Neural cell (in vitro differentiated cells): ENCODE measurements around the gene ARHGEF40. TPM values are rescaled to one million over a fixed set of nuclear protein-coding genes. Genes with fewer than 3 reads are reported as not detected.

Source experiments
- H2AFZ ChIP-seq: fragments of 200-600, 300-800 bp; sonication (generic), shearing (Covaris generic); 2 replicates; pipeline ENCODE4 v1.6.0; 2014; ENCODE audit warnings: low read depth, mild to moderate bottlenecking, antibody characterized with exemption, low read length, moderate library complexity
- H3F3A ChIP-seq: fragments of 200-600 bp; shearing (Covaris generic); 2 replicates; pipeline ENCODE4 v1.6.1; 2016; ENCODE audit warnings: mild to moderate bottlenecking, moderate library complexity, mixed read lengths, antibody characterized with exemption, low read length; ENCODE audit not compliant: insufficient read depth, poor library complexity, severe bottlenecking
- H3K27ac ChIP-seq: fragments of 200-600, 300-800 bp; sonication (generic), shearing (Covaris generic); 2 replicates; pipeline ENCODE4 v1.5.1; 2014; ENCODE audit warnings: mild to moderate bottlenecking, low read length, moderate library complexity
- H3K27me3 ChIP-seq: fragments of 300-800, 200-600 bp; sonication (generic), shearing (Covaris generic); 2 replicates; pipeline ENCODE4 v1.6.0; 2014; ENCODE audit warnings: mild to moderate bottlenecking, low read depth, low read length, moderate library complexity; ENCODE audit not compliant: insufficient read depth
- H3K36me3 ChIP-seq: fragments of 300-800, 200-600 bp; sonication (generic), shearing (Covaris generic); 2 replicates; pipeline ENCODE4 v1.5.1; 2014; ENCODE audit warnings: mild to moderate bottlenecking, antibody characterized with exemption, low read length, moderate library complexity; ENCODE audit not compliant: insufficient read depth
- H3K4me2 ChIP-seq: fragments of 300-800, 200-600 bp; sonication (generic), shearing (Covaris generic); 2 replicates; pipeline ENCODE4 v1.6.0; 2014; ENCODE audit warnings: mild to moderate bottlenecking, low read length
- H3K4me3 ChIP-seq: fragments of 300-800, 200-600 bp; sonication (generic), shearing (Covaris generic); 2 replicates; pipeline ENCODE4 v1.5.1; 2014; ENCODE audit warnings: mild to moderate bottlenecking, low read length, moderate library complexity
- H3K79me2 ChIP-seq: fragments of 200-600 bp; shearing (Covaris generic); replicated peaks from 2 replicates; pipeline ENCODE4 v1.6.0; 2014; ENCODE audit warnings: mild to moderate bottlenecking, low read length, moderate library complexity; ENCODE audit not compliant: insufficient read depth
- H3K9ac ChIP-seq: fragments of 300-800, 200-600 bp; sonication (generic), shearing (Covaris generic); 2 replicates; pipeline ENCODE4 v1.6.1; 2016; ENCODE audit warnings: mild to moderate bottlenecking, low read length, mixed read lengths
- H3K9me2 ChIP-seq: fragments of 200-600 bp; shearing (Covaris generic); 2 replicates; pipeline ENCODE4 v1.6.1; 2016; ENCODE audit warnings: mild to moderate bottlenecking, low read length, mixed read lengths; ENCODE audit not compliant: insufficient read depth
- H3K9me3 ChIP-seq: fragments of 200-600, 300-800 bp; sonication (generic), shearing (Covaris generic); 2 replicates; pipeline ENCODE4 v1.6.1; 2016; ENCODE audit warnings: mild to moderate bottlenecking, mixed run types, low read length, moderate library complexity, mixed read lengths
- H4K20me1 ChIP-seq: fragments of 200-600 bp; shearing (Covaris generic); 2 replicates; pipeline ENCODE4 v1.6.1; 2016; ENCODE audit warnings: mild to moderate bottlenecking, mixed run types; ENCODE audit not compliant: insufficient read depth
- EP300 ChIP-seq: fragments of 450-650 bp; conservative IDR thresholded peaks from 2 replicates; pipeline ENCODE4 v1.6.1; 2014; ENCODE audit warnings: antibody characterized with exemption, mild to moderate bottlenecking, moderate library complexity; ENCODE audit not compliant: poor library complexity, severe bottlenecking
- MXI1 ChIP-seq: fragments of 450-650 bp; conservative IDR thresholded peaks from 2 replicates; pipeline ENCODE4 v1.6.1; 2014; ENCODE audit warnings: antibody characterized with exemption, mild to moderate bottlenecking; ENCODE audit not compliant: poor library complexity, severe bottlenecking
- POLR2AphosphoS5 ChIP-seq: IDR thresholded peaks from 2 replicates; pipeline ENCODE4 v1.6.1; 2012
- RAD21 ChIP-seq: fragments of 450-650 bp; conservative IDR thresholded peaks from 2 replicates; pipeline ENCODE4 v1.6.1; 2014; ENCODE audit warnings: antibody characterized with exemption, mild to moderate bottlenecking, moderate library complexity
- SMC3 ChIP-seq: fragments of 450-650 bp; conservative IDR thresholded peaks from 2 replicates; pipeline ENCODE4 v1.6.1; 2014; ENCODE audit warnings: antibody characterized with exemption, mild to moderate bottlenecking, moderate library complexity; ENCODE audit not compliant: poor library complexity
- TAF1 ChIP-seq: IDR thresholded peaks from 2 replicates; pipeline ENCODE4 v1.6.1; 2012; ENCODE audit warnings: low read depth
- polyA plus RNA-seq: library from polyadenylated mRNA; depleted of rRNA; stranded (reverse); fragments of >200 nt; gene quantifications from 2 replicates; pipeline ENCODE4 v1.2.3, GENCODE V29; 2014
- TF ChIP-seq, protein P1 (sequence below): IDR thresholded peaks from 2 replicates; pipeline ENCODE4 v1.6.1; 2012; ENCODE audit warnings: borderline replicate concordance
- TF ChIP-seq, protein P2 (sequence below): fragments of 450-650 bp; IDR thresholded peaks from 2 replicates; pipeline ENCODE4 v1.5.1; 2014; ENCODE audit warnings: antibody characterized with exemption, mild to moderate bottlenecking, moderate library complexity; ENCODE audit not compliant: poor library complexity, severe bottlenecking

Gene ARHGEF40
- polyA plus RNA-seq, 1 donor from 2014 or later = 28.9 TPM

DNA sequence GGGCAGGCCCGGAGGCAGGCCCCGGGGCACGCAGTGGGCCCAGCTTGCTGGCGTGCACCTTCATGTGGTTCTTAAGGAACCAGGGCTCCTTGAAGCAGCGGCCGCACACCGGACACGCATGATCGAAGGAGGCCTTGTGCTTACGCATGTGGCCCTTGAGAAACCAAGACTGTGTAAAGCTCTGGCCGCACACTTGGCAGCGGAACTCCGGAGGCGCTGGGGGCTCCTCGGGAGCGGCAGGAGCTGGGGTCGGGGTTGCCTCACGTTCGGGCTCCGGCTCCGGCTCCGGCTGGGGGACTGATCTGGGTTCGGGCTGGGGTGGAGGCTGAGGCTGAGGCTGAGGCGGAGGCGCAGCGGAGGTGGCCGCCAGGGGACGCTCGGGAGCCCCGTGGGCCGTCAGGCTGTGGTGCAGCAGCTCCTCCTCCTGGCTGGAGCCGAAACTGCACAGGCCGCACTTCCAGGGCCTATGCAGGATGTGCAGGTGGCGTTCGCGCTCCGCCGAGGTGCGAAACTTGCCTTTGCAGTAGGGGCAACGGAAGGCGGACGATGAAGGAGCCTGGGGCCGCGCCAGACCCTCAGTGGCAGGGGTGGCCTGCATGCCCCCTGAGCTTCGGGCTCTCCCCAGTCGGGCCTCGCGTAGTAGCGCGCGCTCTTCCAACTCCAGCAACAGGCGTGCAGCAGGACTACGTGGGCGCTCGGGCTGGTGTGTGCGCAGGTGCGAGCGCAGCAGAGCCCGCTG lies 22.3 kb downstream of the ARHGEF40 start:
- Histone ChIP-seq H3K9ac (no peak overlapping the region), H3K27me3 (no peaks in the 10 kb centered on the region), H3K27ac (no peak overlapping the region), H3K4me3 (no peak overlapping the region), H2AFZ (no peak overlapping the region), H3K79me2 (peaks cover 21% of the 10 kb centered on the region), H3K4me2 (no peak overlapping the region), H3F3A (peaks cover 11% of the 10 kb centered on the region), H3K9me2 (no peaks in the 10 kb centered on the region), H3K36me3 (peaks cover 7% of the 10 kb centered on the region), H4K20me1 (no peaks in the 10 kb centered on the region), H3K9me3 (no peaks in the 10 kb centered on the region)
- TF ChIP-seq, protein P1, sequence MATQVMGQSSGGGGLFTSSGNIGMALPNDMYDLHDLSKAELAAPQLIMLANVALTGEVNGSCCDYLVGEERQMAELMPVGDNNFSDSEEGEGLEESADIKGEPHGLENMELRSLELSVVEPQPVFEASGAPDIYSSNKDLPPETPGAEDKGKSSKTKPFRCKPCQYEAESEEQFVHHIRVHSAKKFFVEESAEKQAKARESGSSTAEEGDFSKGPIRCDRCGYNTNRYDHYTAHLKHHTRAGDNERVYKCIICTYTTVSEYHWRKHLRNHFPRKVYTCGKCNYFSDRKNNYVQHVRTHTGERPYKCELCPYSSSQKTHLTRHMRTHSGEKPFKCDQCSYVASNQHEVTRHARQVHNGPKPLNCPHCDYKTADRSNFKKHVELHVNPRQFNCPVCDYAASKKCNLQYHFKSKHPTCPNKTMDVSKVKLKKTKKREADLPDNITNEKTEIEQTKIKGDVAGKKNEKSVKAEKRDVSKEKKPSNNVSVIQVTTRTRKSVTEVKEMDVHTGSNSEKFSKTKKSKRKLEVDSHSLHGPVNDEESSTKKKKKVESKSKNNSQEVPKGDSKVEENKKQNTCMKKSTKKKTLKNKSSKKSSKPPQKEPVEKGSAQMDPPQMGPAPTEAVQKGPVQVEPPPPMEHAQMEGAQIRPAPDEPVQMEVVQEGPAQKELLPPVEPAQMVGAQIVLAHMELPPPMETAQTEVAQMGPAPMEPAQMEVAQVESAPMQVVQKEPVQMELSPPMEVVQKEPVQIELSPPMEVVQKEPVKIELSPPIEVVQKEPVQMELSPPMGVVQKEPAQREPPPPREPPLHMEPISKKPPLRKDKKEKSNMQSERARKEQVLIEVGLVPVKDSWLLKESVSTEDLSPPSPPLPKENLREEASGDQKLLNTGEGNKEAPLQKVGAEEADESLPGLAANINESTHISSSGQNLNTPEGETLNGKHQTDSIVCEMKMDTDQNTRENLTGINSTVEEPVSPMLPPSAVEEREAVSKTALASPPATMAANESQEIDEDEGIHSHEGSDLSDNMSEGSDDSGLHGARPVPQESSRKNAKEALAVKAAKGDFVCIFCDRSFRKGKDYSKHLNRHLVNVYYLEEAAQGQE = no peak
- peak; percentile 45 for TF ChIP-seq SMC3
- TF ChIP-seq, protein P2, sequence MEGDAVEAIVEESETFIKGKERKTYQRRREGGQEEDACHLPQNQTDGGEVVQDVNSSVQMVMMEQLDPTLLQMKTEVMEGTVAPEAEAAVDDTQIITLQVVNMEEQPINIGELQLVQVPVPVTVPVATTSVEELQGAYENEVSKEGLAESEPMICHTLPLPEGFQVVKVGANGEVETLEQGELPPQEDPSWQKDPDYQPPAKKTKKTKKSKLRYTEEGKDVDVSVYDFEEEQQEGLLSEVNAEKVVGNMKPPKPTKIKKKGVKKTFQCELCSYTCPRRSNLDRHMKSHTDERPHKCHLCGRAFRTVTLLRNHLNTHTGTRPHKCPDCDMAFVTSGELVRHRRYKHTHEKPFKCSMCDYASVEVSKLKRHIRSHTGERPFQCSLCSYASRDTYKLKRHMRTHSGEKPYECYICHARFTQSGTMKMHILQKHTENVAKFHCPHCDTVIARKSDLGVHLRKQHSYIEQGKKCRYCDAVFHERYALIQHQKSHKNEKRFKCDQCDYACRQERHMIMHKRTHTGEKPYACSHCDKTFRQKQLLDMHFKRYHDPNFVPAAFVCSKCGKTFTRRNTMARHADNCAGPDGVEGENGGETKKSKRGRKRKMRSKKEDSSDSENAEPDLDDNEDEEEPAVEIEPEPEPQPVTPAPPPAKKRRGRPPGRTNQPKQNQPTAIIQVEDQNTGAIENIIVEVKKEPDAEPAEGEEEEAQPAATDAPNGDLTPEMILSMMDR = peak; percentile 59
- peak; percentile 40 for TF ChIP-seq RAD21

DNA sequence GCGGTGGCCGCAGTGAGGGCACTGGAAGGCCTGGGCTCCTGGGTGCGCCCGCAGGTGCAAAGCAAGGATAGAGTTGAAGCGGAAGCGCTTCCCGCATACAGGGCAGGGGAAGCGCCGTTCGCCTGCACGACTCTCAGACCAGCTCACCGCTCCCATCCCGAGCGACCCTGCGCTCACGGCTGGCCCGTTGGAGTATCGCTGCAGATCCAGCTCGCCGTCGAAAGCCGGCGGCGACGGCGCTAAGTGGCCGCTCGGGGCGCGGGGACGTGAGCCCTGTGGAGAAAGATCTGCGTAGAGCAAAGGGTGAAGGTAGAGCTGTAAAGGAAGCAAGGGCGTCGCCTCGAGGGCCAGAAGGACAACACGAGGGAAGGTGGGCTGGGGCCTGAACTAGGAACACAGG lies 22.9 kb downstream of the ARHGEF40 start:
- TF ChIP-seq TAF1 = no peak
- Histone ChIP-seq H3K27ac (peak overlapping the region; percentile 92), H3K27me3 (no peaks in the 10 kb centered on the region), H3K4me3 (peak overlapping the region; percentile 61), H3K36me3 (peaks cover 7% of the 10 kb centered on the region), H3K9me3 (no peaks in the 10 kb centered on the region), H2AFZ (no peak overlapping the region), H3K9ac (peak overlapping the region; percentile 69), H3K9me2 (no peaks in the 10 kb centered on the region), H3K79me2 (peaks cover 23% of the 10 kb centered on the region), H4K20me1 (no peaks in the 10 kb centered on the region), H3F3A (peaks cover 8% of the 10 kb centered on the region), H3K4me2 (no peak overlapping the region)

DNA sequence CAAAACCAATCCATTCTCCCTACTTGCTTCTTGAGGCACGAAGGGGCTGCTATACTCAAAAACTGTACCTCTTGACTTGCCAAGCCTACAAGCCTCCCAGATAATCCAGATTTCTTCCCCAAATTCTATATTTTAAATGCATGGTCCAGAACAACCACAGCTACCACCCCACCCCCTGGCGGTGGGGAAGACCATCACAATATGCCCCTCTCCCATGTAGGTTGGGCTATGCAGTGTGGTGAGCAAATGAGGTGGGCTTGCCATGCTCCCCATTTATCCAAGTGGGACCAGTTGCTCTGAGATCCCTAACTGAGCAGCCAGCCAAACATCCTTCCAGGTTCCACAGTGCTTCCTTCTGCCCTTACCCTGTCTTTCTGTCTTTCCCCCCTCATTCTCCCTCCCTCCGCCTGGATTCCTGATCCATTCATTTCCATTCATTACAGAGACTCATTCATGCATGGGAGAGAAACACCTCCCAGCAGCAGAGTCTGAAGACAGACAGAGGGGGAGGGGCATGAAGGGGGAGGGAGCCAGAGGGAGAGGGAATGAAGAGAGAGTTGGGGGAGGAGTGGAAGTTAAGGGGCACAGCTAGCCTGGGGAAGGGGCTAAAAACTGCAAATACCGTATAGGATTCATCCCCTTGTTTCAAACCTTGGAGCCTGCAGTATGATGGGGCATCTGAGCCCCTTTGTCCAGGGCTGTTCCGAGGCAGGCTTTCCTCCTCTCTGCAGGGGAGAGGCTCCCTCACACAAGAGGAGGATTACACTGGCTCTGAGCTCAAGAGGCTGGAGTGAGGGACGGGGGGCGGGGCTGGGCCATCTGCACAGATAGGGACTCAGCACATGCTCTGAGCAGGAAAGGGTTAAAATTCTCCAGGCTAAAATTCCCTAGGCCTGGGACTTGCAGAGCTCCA lies 23.9 kb downstream of the ARHGEF40 start:
- peaks cover 6% of the 10 kb centered on the region for H3F3A ChIP-seq
- no peak overlapping the region for H2AFZ ChIP-seq
- peak overlapping the region; percentile 61 for H3K4me3 ChIP-seq
- peaks cover 7% of the 10 kb centered on the region for H3K36me3 ChIP-seq
- peak overlapping the region; percentile 66 for H3K4me2 ChIP-seq
- no peaks in the 10 kb centered on the region for H3K27me3 ChIP-seq
- H3K9me2 ChIP-seq = no peaks in the 10 kb centered on the region
- H3K9me3 ChIP-seq = no peaks in the 10 kb centered on the region
- H4K20me1 ChIP-seq = no peaks in the 10 kb centered on the region
- H3K79me2 ChIP-seq = peaks cover 28% of the 10 kb centered on the region
- peak overlapping the region; percentile 69 for H3K9ac ChIP-seq
- H3K27ac ChIP-seq = peak overlapping the region; percentile 92
- TF ChIP-seq TAF1 = peak; percentile 57
- TF ChIP-seq POLR2AphosphoS5 = peak; percentile 52
- peak; percentile 70 for TF ChIP-seq EP300
- TF ChIP-seq MXI1 = no peak
- TF ChIP-seq SMC3 = peak; percentile 37
- TF ChIP-seq, protein P1 = peak; percentile 28
- TF ChIP-seq RAD21 = peak; percentile 25
- TF ChIP-seq, protein P2 = peak; percentile 59
